GM23338 (cell line): Measurements from ENCODE around the gene WDR20. TPM values are rescaled to one million over a fixed set of nuclear protein-coding genes. Genes with fewer than 3 reads are reported as not detected.

Experiments
- ATAC-seq: fragments of 200-7000 bp; cut with Tn5 transposase; 3 replicates; pipeline ENCODE4 v1.9.1; 2020
- DNase-seq: peaks from one replicate; pipeline ENCODE4 v3.0.0-alpha.2; 2015; ENCODE audit warnings: low spot score
- H2AFZ ChIP-seq: fragments of 200-600 bp; sonication (generic); 2 replicates; pipeline ENCODE4 v1.8.0; 2016; ENCODE audit warnings: antibody characterized with exemption, mild to moderate bottlenecking, moderate library complexity
- H3F3A ChIP-seq: fragments of 200-600 bp; sonication (generic); replicated peaks from 2 replicates; pipeline ENCODE4 v1.8.0; 2017; ENCODE audit warnings: antibody characterized with exemption, mixed run types, low read depth
- H3K27ac ChIP-seq: fragments of 200-600 bp; sonication (generic); 2 replicates; pipeline ENCODE4 v1.6.1; 2016; ENCODE audit warnings: low read depth
- H3K27me3 ChIP-seq: fragments of 200-600 bp; sonication (generic); 2 replicates; pipeline ENCODE4 v1.8.0; 2016; ENCODE audit warnings: mild to moderate bottlenecking, mixed run types, moderate library complexity; ENCODE audit not compliant: insufficient read depth
- H3K36me3 ChIP-seq: fragments of 200-600 bp; sonication (generic); 2 replicates; pipeline ENCODE4 v1.8.0; 2016; ENCODE audit warnings: mild to moderate bottlenecking; ENCODE audit not compliant: insufficient read depth
- H3K4me1 ChIP-seq: fragments of 200-600 bp; sonication (generic); 2 replicates; pipeline ENCODE4 v1.8.0; 2016; ENCODE audit warnings: mild to moderate bottlenecking, moderate library complexity; ENCODE audit not compliant: insufficient read depth
- H3K4me2 ChIP-seq: fragments of 200-600 bp; sonication (generic); 2 replicates; pipeline ENCODE4 v1.7.1; 2017; ENCODE audit warnings: mixed run types
- H3K4me3 ChIP-seq: fragments of 200-600 bp; sonication (generic); 2 replicates; pipeline ENCODE4 v1.6.1; 2016; ENCODE audit warnings: mixed run types
- H3K79me2 ChIP-seq: fragments of 200-600 bp; sonication (generic); replicated peaks from 2 replicates; pipeline ENCODE4 v1.8.0; 2017; ENCODE audit warnings: mild to moderate bottlenecking; ENCODE audit not compliant: insufficient read depth
- H3K9me2 ChIP-seq: fragments of 200-600 bp; sonication (generic); 2 replicates; pipeline ENCODE4 v1.8.0; 2017; ENCODE audit not compliant: insufficient read depth
- H4K20me1 ChIP-seq: fragments of 200-600 bp; sonication (generic); replicated peaks from 2 replicates; pipeline ENCODE4 v1.8.0; 2017; ENCODE audit warnings: mild to moderate bottlenecking; ENCODE audit not compliant: insufficient read depth
- H3K27ac Mint-ChIP-seq: 2 replicates; pipeline ENCODE4 v1.8.0; 2020; ENCODE audit warnings: inconsistent platforms, mild to moderate bottlenecking, moderate library complexity, mixed read lengths
- H3K27me3 Mint-ChIP-seq: 3 replicates; pipeline ENCODE4 v1.8.0; 2022; ENCODE audit warnings: low read depth, mild to moderate bottlenecking, moderate library complexity, mixed read lengths, inconsistent platforms; ENCODE audit not compliant: insufficient read depth, poor library complexity
- H3K36me3 Mint-ChIP-seq: 3 replicates; pipeline ENCODE4 v1.8.0; 2021; ENCODE audit warnings: low read depth, mild to moderate bottlenecking, inconsistent platforms, moderate library complexity, mixed read lengths
- H3K4me1 Mint-ChIP-seq: 3 replicates; pipeline ENCODE4 v1.8.0; 2020; ENCODE audit warnings: mild to moderate bottlenecking, inconsistent platforms, mixed read lengths
- H3K4me3 Mint-ChIP-seq: 3 replicates; pipeline ENCODE4 v1.8.0; 2021; ENCODE audit warnings: moderate library complexity, mild to moderate bottlenecking, inconsistent platforms, mixed read lengths
- H3K9me3 Mint-ChIP-seq: 3 replicates; pipeline ENCODE4 v1.8.0; 2020; ENCODE audit warnings: moderate library complexity, mild to moderate bottlenecking, inconsistent platforms, mixed read lengths
- CREB1 ChIP-seq: fragments of 250-450 bp; sonication (Bioruptor Pico); IDR thresholded peaks from 2 replicates; pipeline ENCODE4 v1.5.0; 2020; ENCODE audit warnings: low read depth, mild to moderate bottlenecking, moderate library complexity
- EZH2phosphoT487 ChIP-seq: fragments of 200-600 bp; sonication (generic); IDR thresholded peaks from one replicate; pipeline ENCODE4 v1.8.1; 2018; ENCODE audit warnings: antibody characterized with exemption; ENCODE audit not compliant: unreplicated experiment
- NANOG ChIP-seq: IDR thresholded peaks from 2 replicates; pipeline ENCODE4 v1.6.1; 2016; ENCODE audit warnings: antibody characterized with exemption, borderline replicate concordance
- POLR2AphosphoS5 ChIP-seq: IDR thresholded peaks from 2 replicates; pipeline ENCODE4 v1.6.1; 2016; ENCODE audit warnings: antibody characterized with exemption, low read depth
- STAT1 ChIP-seq: IDR thresholded peaks from one replicate; pipeline ENCODE4 v1.6.1; 2016; ENCODE audit warnings: antibody characterized with exemption; ENCODE audit not compliant: unreplicated experiment
- ZNF114 ChIP-seq: fragments of 250-450 bp; sonication (Bioruptor Pico); IDR thresholded peaks from 2 replicates; pipeline ENCODE4 v1.5.0; 2020; ENCODE audit warnings: mild to moderate bottlenecking, moderate library complexity
- polyA plus RNA-seq: library from polyadenylated mRNA; unstranded; fragments of >200 nt; fragmentation: Nextera tagmentation; extraction: Ambion mirVana; gene quantifications from 2 replicates; pipeline ENCODE4 v1.2.1, GENCODE V29; 2016
- total RNA-seq: library from RNA; depleted of rRNA; stranded (reverse); fragments of >200 nt; shearing (Covaris generic); gene quantifications from 2 replicates; pipeline ENCODE4 v1.2.3, GENCODE V29; 2014
- TF ChIP-seq, protein P1 (sequence below): fragments of 250-450 bp; sonication (Bioruptor Pico); IDR thresholded peaks from 2 replicates; pipeline ENCODE4 v1.5.0; 2020; ENCODE audit warnings: mild to moderate bottlenecking, moderate library complexity
- TF ChIP-seq, protein P2 (sequence below): IDR thresholded peaks from one replicate; pipeline ENCODE4 v1.6.1; 2018; ENCODE audit warnings: antibody characterized with exemption; ENCODE audit not compliant: unreplicated experiment
- TF ChIP-seq, protein P3 (sequence below), 2 experiments: fragments of 200-600 bp in 1 of 2; sonication (generic) in 1 of 2; conservative IDR thresholded peaks; 2 replicates each; pipeline versions ENCODE4 v1.5.1 to v1.6.1; 2016 to 2017; ENCODE audit warnings: antibody characterized with exemption in 2 of 2, low read depth in 2 of 2, mild to moderate bottlenecking in 2 of 2, moderate library complexity in 1 of 2

Gene WDR20
- total and polyA plus RNA-seq, 2 experiments from 2014 or later = 17.9 to 21.0 TPM

DNA sequence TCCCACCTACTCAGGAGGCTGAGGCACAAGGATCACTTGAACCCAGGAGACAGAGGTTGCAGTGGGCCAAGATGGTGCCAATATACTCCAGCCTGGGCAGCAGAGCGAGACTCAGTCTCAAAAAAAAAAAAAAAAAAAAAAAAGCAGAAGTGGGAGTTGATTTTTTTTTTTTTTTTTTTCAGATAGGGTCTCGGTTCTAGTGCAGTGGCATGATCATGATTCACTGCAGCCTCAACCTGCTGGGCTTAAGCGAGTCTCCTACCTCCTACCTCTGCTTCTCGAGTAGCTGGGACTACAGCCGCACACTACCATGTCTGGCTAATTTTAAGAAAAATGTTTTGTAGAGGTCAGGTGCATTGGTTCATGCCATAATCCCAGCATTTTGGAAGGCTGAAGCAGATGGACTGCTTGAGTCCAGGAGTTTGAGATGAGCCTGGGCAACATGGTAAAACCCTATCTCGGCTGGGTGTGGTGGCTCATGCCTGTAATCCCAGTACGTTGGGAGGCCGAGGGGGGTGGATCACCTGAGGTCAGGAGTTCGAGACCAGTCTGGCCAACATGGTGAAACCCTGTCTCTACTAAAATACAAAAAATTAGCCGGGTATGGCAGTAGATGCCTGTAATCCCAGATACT is 36.5 kb upstream of the WDR20 start:
- peaks cover 5% of the 10 kb centered on the region; the same call in 2 of the 3 replicates for H3K4me1 Mint-ChIP-seq
- H3K36me3 ChIP-seq = no peaks in the 10 kb centered on the region
- no peaks in the 10 kb centered on the region for H3F3A ChIP-seq
- H3K27me3 Mint-ChIP-seq = peaks cover 2% of the 10 kb centered on the region
- ATAC-seq (no peak), DNase-seq (no peak)
- H3K27me3 ChIP-seq = no peaks in the 10 kb centered on the region
- H3K27ac ChIP-seq = no peak overlapping the region
- TF ChIP-seq CREB1 (CRISPR knock-in tag) = no peak
- TF ChIP-seq ZNF114 (CRISPR knock-in tag) = no peak
- TF ChIP-seq, protein P1, sequence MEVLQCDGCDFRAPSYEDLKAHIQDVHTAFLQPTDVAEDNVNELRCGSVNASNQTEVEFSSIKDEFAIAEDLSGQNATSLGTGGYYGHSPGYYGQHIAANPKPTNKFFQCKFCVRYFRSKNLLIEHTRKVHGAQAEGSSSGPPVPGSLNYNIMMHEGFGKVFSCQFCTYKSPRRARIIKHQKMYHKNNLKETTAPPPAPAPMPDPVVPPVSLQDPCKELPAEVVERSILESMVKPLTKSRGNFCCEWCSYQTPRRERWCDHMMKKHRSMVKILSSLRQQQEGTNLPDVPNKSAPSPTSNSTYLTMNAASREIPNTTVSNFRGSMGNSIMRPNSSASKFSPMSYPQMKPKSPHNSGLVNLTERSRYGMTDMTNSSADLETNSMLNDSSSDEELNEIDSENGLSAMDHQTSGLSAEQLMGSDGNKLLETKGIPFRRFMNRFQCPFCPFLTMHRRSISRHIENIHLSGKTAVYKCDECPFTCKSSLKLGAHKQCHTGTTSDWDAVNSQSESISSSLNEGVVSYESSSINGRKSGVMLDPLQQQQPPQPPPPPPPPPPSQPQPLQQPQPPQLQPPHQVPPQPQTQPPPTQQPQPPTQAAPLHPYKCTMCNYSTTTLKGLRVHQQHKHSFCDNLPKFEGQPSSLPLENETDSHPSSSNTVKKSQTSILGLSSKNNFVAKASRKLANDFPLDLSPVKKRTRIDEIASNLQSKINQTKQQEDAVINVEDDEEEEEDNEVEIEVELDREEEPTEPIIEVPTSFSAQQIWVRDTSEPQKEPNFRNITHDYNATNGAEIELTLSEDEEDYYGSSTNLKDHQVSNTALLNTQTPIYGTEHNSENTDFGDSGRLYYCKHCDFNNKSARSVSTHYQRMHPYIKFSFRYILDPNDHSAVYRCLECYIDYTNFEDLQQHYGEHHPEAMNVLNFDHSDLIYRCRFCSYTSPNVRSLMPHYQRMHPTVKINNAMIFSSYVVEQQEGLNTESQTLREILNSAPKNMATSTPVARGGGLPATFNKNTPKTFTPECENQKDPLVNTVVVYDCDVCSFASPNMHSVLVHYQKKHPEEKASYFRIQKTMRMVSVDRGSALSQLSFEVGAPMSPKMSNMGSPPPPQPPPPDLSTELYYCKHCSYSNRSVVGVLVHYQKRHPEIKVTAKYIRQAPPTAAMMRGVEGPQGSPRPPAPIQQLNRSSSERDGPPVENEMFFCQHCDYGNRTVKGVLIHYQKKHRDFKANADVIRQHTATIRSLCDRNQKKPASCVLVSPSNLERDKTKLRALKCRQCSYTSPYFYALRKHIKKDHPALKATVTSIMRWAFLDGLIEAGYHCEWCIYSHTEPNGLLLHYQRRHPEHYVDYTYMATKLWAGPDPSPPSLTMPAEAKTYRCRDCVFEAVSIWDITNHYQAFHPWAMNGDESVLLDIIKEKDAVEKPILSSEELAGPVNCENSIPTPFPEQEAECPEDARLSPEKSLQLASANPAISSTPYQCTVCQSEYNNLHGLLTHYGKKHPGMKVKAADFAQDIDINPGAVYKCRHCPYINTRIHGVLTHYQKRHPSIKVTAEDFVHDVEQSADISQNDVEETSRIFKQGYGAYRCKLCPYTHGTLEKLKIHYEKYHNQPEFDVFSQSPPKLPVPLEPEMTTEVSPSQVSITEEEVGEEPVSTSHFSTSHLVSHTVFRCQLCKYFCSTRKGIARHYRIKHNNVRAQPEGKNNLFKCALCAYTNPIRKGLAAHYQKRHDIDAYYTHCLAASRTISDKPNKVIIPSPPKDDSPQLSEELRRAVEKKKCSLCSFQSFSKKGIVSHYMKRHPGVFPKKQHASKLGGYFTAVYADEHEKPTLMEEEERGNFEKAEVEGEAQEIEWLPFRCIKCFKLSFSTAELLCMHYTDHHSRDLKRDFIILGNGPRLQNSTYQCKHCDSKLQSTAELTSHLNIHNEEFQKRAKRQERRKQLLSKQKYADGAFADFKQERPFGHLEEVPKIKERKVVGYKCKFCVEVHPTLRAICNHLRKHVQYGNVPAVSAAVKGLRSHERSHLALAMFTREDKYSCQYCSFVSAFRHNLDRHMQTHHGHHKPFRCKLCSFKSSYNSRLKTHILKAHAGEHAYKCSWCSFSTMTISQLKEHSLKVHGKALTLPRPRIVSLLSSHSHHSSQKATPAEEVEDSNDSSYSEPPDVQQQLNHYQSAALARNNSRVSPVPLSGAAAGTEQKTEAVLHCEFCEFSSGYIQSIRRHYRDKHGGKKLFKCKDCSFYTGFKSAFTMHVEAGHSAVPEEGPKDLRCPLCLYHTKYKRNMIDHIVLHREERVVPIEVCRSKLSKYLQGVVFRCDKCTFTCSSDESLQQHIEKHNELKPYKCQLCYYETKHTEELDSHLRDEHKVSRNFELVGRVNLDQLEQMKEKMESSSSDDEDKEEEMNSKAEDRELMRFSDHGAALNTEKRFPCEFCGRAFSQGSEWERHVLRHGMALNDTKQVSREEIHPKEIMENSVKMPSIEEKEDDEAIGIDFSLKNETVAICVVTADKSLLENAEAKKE (CRISPR knock-in tag) = no peak
- no peak for TF ChIP-seq POLR2AphosphoS5
- TF ChIP-seq, protein P2, sequence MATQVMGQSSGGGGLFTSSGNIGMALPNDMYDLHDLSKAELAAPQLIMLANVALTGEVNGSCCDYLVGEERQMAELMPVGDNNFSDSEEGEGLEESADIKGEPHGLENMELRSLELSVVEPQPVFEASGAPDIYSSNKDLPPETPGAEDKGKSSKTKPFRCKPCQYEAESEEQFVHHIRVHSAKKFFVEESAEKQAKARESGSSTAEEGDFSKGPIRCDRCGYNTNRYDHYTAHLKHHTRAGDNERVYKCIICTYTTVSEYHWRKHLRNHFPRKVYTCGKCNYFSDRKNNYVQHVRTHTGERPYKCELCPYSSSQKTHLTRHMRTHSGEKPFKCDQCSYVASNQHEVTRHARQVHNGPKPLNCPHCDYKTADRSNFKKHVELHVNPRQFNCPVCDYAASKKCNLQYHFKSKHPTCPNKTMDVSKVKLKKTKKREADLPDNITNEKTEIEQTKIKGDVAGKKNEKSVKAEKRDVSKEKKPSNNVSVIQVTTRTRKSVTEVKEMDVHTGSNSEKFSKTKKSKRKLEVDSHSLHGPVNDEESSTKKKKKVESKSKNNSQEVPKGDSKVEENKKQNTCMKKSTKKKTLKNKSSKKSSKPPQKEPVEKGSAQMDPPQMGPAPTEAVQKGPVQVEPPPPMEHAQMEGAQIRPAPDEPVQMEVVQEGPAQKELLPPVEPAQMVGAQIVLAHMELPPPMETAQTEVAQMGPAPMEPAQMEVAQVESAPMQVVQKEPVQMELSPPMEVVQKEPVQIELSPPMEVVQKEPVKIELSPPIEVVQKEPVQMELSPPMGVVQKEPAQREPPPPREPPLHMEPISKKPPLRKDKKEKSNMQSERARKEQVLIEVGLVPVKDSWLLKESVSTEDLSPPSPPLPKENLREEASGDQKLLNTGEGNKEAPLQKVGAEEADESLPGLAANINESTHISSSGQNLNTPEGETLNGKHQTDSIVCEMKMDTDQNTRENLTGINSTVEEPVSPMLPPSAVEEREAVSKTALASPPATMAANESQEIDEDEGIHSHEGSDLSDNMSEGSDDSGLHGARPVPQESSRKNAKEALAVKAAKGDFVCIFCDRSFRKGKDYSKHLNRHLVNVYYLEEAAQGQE = no peak
- TF ChIP-seq STAT1 = no peak
- TF ChIP-seq, protein P3, sequence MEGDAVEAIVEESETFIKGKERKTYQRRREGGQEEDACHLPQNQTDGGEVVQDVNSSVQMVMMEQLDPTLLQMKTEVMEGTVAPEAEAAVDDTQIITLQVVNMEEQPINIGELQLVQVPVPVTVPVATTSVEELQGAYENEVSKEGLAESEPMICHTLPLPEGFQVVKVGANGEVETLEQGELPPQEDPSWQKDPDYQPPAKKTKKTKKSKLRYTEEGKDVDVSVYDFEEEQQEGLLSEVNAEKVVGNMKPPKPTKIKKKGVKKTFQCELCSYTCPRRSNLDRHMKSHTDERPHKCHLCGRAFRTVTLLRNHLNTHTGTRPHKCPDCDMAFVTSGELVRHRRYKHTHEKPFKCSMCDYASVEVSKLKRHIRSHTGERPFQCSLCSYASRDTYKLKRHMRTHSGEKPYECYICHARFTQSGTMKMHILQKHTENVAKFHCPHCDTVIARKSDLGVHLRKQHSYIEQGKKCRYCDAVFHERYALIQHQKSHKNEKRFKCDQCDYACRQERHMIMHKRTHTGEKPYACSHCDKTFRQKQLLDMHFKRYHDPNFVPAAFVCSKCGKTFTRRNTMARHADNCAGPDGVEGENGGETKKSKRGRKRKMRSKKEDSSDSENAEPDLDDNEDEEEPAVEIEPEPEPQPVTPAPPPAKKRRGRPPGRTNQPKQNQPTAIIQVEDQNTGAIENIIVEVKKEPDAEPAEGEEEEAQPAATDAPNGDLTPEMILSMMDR (conservative IDR thresholded peaks at IDR 0.05; ENCODE audit: low read depth in 2 of 2) = no peak
- no peak for TF ChIP-seq NANOG
- no peak for TF ChIP-seq EZH2phosphoT487
- H3K4me1 ChIP-seq = no peaks in the 10 kb centered on the region
- H4K20me1 ChIP-seq = no peaks in the 10 kb centered on the region
- H3K9me2 ChIP-seq = no peaks in the 10 kb centered on the region
- no peaks in the 10 kb centered on the region for H3K79me2 ChIP-seq
- H3K36me3 Mint-ChIP-seq = no peaks in the 10 kb centered on the region
- no peak overlapping the region for H3K27ac Mint-ChIP-seq
- no peaks in the 10 kb centered on the region for H3K9me3 Mint-ChIP-seq
- no peak overlapping the region for H3K4me2 ChIP-seq
- no peak overlapping the region for H2AFZ ChIP-seq
- no peak overlapping the region for H3K4me3 Mint-ChIP-seq
- H3K4me3 ChIP-seq = no peak overlapping the region
